Upper lobe of right lung (tissue), 1 donor: ENCODE results near the gene AP4B1. TPM values are rescaled to one million over a fixed set of nuclear protein-coding genes. Genes with fewer than 3 reads are reported as not detected.

ENCODE experiments used
- ATAC-seq: fragments of 200-7000 bp; cut with Tn5 transposase; one replicate; pipeline ENCODE4 v1.9.1; 2020; ENCODE audit warnings: mild to moderate bottlenecking, moderate library complexity
- DNase-seq: peaks from one replicate; pipeline ENCODE4 v3.0.0-alpha.2; 2020
- H3K27ac ChIP-seq: fragments of 200-600 bp; one replicate; pipeline ENCODE4 v1.8.0; 2022
- H3K27me3 ChIP-seq: fragments of 200-600 bp; one replicate; pipeline ENCODE4 v1.8.0; 2022; ENCODE audit warnings: mild to moderate bottlenecking
- H3K36me3 ChIP-seq: fragments of 200-600 bp; one replicate; pipeline ENCODE4 v1.8.0; 2022
- H3K4me1 ChIP-seq: fragments of 200-600 bp; one replicate; pipeline ENCODE4 v1.8.0; 2022
- H3K4me3 ChIP-seq: fragments of 200-600 bp; one replicate; pipeline ENCODE4 v1.8.0; 2022; ENCODE audit warnings: mild to moderate bottlenecking
- H3K9me3 ChIP-seq: fragments of 200-600 bp; one replicate; pipeline ENCODE4 v1.8.0; 2022
- intact Hi-C: fragments of 100-400 bp; cut with DNase I; formaldehyde crosslinking; loops from one replicate; pipeline ENCODE4 v1.11.0; 2022
- total RNA-seq: library from RNA; stranded (reverse); fragmentation: NEBNext Ultra II Directional; extraction: Animal tissue kit (Norgen Biotek cat#: 25700); gene quantifications from one replicate; pipeline ENCODE4 v1.2.1, GENCODE V29; 2021
- TF ChIP-seq, protein P1 (sequence below): fragments of 200-600 bp; IDR thresholded peaks from one replicate; pipeline ENCODE4 v1.8.0; 2022; ENCODE audit warnings: antibody characterized with exemption
- donor health status: DM: no; HTN: yes; CAD: no; lungs with severe emphysema.

Gene AP4B1
- total RNA-seq, 1 donor from 2014 or later, result 16.1 TPM

DNA sequence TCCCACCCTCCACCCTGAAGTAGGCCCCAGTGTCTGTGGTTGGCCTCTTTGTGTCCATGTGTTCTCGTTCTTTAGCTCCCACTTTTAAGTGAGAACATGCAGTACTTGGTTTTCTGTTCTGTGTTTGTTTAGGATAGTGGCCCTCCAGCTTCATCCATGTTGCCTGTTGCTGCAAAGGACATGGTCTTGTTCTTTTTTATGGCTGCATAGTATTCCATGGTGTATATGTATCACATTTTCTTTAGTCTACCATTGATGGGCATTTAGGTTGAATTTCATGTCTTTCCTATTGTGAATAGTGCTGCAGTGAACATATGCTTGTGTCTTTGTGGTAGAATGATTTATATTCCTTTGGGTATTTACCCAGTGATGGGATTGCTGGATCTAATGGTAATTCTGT is 30.6 kb upstream of the AP4B1 start:
- H3K27ac ChIP-seq, result no peak overlapping the region
- TF ChIP-seq, protein P1, sequence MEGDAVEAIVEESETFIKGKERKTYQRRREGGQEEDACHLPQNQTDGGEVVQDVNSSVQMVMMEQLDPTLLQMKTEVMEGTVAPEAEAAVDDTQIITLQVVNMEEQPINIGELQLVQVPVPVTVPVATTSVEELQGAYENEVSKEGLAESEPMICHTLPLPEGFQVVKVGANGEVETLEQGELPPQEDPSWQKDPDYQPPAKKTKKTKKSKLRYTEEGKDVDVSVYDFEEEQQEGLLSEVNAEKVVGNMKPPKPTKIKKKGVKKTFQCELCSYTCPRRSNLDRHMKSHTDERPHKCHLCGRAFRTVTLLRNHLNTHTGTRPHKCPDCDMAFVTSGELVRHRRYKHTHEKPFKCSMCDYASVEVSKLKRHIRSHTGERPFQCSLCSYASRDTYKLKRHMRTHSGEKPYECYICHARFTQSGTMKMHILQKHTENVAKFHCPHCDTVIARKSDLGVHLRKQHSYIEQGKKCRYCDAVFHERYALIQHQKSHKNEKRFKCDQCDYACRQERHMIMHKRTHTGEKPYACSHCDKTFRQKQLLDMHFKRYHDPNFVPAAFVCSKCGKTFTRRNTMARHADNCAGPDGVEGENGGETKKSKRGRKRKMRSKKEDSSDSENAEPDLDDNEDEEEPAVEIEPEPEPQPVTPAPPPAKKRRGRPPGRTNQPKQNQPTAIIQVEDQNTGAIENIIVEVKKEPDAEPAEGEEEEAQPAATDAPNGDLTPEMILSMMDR, result no peak
- H3K36me3 ChIP-seq, result peaks cover under 1% of the 10 kb centered on the region
- H3K4me1 ChIP-seq, result peaks cover 61% of the 10 kb centered on the region
- ATAC-seq (no peak), DNase-seq (no peak)
- intact Hi-C loops, result no loop called here
- H3K9me3 ChIP-seq, result no peaks in the 10 kb centered on the region
- no peaks in the 10 kb centered on the region for H3K27me3 ChIP-seq
- H3K4me3 ChIP-seq, result no peak overlapping the region

DNA sequence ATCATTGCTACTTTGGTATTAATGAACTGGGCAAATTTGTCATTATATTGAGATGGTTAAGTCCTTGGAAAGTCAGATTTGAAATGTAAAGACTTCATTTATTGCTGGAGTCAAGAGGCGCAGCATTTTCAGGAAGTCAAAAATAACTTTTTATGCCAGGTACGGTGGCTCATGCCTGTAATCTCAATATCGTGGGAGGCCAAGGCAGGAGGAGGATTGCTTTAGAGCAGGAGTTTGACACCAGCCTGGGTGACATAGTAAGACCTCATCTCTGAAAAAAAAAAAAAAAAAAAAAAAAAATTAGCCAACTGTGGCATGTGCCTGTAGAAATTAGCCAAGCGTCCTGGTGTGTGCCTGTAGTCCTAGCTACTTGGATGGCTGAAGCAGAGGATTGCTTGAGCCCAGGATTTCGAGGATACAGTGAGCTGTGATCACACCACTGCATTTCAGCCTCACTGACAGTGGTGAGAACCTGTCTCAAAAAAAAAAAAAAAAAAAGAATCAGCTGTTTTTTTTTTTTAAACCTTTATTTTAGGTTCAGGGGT is 30.0 kb upstream of the AP4B1 start:
- Histone ChIP-seq H3K4me3 (no peak overlapping the region), H3K4me1 (peaks cover 55% of the 10 kb centered on the region), H3K27me3 (no peaks in the 10 kb centered on the region), H3K9me3 (no peaks in the 10 kb centered on the region), H3K36me3 (no peaks in the 10 kb centered on the region), H3K27ac (no peak overlapping the region)
- ATAC-seq (no peak), DNase-seq (no peak)
- TF ChIP-seq, protein P1, result no peak
- intact Hi-C loops, result no loop called here

DNA sequence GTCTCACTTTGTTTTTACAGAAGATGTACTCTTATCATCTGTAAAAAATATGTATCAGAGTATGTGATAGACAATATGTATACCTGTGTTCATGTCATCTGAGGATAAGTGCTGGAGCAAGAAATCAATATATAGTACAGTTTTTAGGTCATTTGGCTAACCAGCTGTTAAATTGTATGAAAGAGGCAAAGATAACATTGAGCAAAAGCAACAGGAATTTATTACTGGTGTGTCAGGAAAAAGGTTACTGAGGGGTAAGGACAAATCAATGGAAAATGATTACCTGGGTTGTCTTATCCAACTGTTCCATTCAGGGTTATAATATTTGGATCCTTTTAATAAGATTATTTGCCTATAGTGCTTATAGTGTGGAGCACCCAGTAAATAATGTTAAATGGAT is 29.4 kb upstream of the AP4B1 start:
- peaks cover 55% of the 10 kb centered on the region for H3K4me1 ChIP-seq
- H3K9me3 ChIP-seq, result no peaks in the 10 kb centered on the region
- DNase-seq (no peak), ATAC-seq (no peak)
- TF ChIP-seq, protein P1, result no peak
- intact Hi-C loops, result no loop called here
- no peaks in the 10 kb centered on the region for H3K36me3 ChIP-seq
- H3K4me3 ChIP-seq, result no peak overlapping the region
- no peak overlapping the region for H3K27ac ChIP-seq
- no peaks in the 10 kb centered on the region for H3K27me3 ChIP-seq

DNA sequence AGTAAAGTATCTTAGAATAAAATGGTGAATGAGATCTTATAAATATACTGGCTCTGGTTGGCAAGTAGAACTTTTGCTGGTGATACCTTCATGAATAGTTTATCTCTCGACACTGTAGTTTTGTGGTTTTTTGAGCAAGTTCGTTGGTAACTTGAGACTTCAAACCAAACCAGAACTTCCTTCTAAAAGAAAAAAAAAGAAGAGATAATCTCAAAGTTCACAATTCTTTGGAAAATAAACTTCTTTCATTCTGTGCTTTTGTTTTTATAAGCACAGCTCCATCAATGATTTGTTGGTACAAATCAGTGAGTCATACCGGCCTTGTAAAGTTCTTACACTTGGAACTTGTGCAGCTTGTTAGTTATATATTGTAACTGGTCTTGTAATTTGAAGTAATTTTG is 26.9 kb upstream of the AP4B1 start:
- Histone ChIP-seq H3K36me3 (no peaks in the 10 kb centered on the region), H3K9me3 (no peaks in the 10 kb centered on the region), H3K4me1 (peaks cover 44% of the 10 kb centered on the region), H3K4me3 (peak overlapping the region; percentile 83), H3K27me3 (no peaks in the 10 kb centered on the region), H3K27ac (peak overlapping the region; percentile 96)
- TF ChIP-seq, protein P1, result no peak
- ATAC-seq (no peak), DNase-seq (no peak)
- intact Hi-C loops, result no loop called here

DNA sequence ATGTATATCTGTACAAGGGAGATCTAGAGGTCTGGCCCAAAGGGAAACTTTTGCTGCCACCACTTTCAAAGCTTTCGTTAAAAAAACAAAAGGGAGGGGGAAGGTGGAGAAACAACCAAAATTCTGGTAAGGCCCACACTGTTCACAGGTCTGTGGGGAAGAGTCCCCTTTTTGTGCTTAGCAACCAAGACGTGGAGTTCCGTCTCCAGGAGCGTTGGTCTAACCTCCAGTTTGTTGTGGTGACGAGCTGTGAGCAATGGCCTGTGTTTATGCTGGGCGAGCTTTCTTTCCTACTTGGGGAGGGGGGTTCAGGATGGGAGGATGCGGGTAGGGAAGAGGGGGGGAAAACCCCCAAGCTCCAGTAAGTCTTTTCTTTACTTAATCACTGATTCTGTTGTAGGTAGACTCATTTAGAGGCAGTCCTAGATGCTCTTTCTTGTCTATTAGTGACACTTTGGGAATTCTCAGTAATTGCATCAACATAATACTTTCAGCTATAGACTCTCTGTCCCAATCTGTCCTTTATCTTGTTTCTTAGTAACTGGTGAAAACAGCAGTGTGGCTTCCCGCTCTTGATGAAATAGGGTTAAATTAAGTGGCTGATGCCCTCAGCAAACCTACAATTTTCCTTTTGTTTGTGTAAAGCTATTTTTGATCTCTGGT is 26.0 kb upstream of the AP4B1 start:
- H3K9me3 ChIP-seq, result no peaks in the 10 kb centered on the region
- ATAC-seq (peak; percentile 42), DNase-seq (no peak)
- H3K4me3 ChIP-seq, result peak overlapping the region; percentile 83
- TF ChIP-seq, protein P1, result no peak
- H3K27ac ChIP-seq, result peak overlapping the region; percentile 96
- intact Hi-C loops, result no loop called here
- H3K27me3 ChIP-seq, result no peaks in the 10 kb centered on the region
- no peaks in the 10 kb centered on the region for H3K36me3 ChIP-seq
- peaks cover 36% of the 10 kb centered on the region for H3K4me1 ChIP-seq
